Putamen (tissue), 1 donor: Measurements from ENCODE around the gene LAMP1.
"Not testable (repeated sequence)": the region's sequence is repeated elsewhere in the genome, so short reads cannot be mapped to it uniquely, and the experiment has no call there.

Experiments
- DNase-seq: peaks from one replicate; pipeline ENCODE4 v3.0.0-alpha.2; 2016; ENCODE audit warnings: low spot score

Gene LAMP1

GRCh38 chr13:113297370-113298042 is 467 bp downstream of the LAMP1 start:
- no peak for DNase-seq

- DNase-seq = peak; percentile 39
These were observed 1.3 kb downstream of the LAMP1 start for GRCh38 chr13:113298043-113298945.

GRCh38 chr13:113299951-113300350 is 2.9 kb downstream of the LAMP1 start:
- DNase-seq = no peak

- no peak for DNase-seq
These were observed 5.9 kb downstream of the LAMP1 start for GRCh38 chr13:113302986-113303385.

- DNase-seq = no peak
These were observed 7.1 kb downstream of the LAMP1 start for GRCh38 chr13:113304121-113304520.

- DNase-seq = no peak
These were observed 8.2 kb downstream of the LAMP1 start for GRCh38 chr13:113305208-113305607.

GRCh38 chr13:113307491-113307890 is 10.5 kb downstream of the LAMP1 start:
- DNase-seq = no peak

GRCh38 chr13:113309473-113309872 is 12.4 kb downstream of the LAMP1 start:
- DNase-seq = no peak

GRCh38 chr13:113314112-113314511 is 17.1 kb downstream of the LAMP1 start:
- DNase-seq = not testable (repeated sequence)

- DNase-seq = not testable (repeated sequence)
These were observed 17.9 kb downstream of the LAMP1 start for GRCh38 chr13:113314895-113315470.

GRCh38 chr13:113315992-113316391 is 19.0 kb downstream of the LAMP1 start:
- DNase-seq = no peak

- DNase-seq = no peak
These were observed 20.0 kb downstream of the LAMP1 start for GRCh38 chr13:113317031-113317430.

- DNase-seq = no peak
These were observed 21.9 kb downstream of the LAMP1 start for GRCh38 chr13:113318956-113319355.

- no peak for DNase-seq
These were observed 22.3 kb downstream of the LAMP1 start for GRCh38 chr13:113319371-113319770.

GRCh38 chr13:113320226-113320875 is 23.3 kb downstream of the LAMP1 start:
- no peak for DNase-seq

- DNase-seq = no peak
These were observed 24.5 kb downstream of the LAMP1 start for GRCh38 chr13:113321546-113321945.

- DNase-seq = no peak
These were observed 25.0 kb downstream of the LAMP1 start for GRCh38 chr13:113322043-113322461.

GRCh38 chr13:113322890-113323651 is 26.0 kb downstream of the LAMP1 start:
- DNase-seq = no peak

GRCh38 chr13:113323869-113324268 is 26.8 kb downstream of the LAMP1 start:
- no peak for DNase-seq

GRCh38 chr13:113324398-113324797 is 27.4 kb downstream of the LAMP1 start:
- no peak for DNase-seq

GRCh38 chr13:113325779-113326178 is 28.7 kb downstream of the LAMP1 start:
- no peak for DNase-seq

GRCh38 chr13:113327391-113327765 is 30.3 kb downstream of the LAMP1 start:
- peak; percentile 14 for DNase-seq
